ENCODE results near the gene RHBG.
"Not testable (repeated sequence)": the region's sequence is repeated elsewhere in the genome, so short reads cannot be mapped to it uniquely, and the experiment has no call there.

RHBG gene

GRCh38 chr1:156365754-156366153 lies 3.3 kb upstream of the RHBG start:
- no peak for FAIRE-seq

DNA sequence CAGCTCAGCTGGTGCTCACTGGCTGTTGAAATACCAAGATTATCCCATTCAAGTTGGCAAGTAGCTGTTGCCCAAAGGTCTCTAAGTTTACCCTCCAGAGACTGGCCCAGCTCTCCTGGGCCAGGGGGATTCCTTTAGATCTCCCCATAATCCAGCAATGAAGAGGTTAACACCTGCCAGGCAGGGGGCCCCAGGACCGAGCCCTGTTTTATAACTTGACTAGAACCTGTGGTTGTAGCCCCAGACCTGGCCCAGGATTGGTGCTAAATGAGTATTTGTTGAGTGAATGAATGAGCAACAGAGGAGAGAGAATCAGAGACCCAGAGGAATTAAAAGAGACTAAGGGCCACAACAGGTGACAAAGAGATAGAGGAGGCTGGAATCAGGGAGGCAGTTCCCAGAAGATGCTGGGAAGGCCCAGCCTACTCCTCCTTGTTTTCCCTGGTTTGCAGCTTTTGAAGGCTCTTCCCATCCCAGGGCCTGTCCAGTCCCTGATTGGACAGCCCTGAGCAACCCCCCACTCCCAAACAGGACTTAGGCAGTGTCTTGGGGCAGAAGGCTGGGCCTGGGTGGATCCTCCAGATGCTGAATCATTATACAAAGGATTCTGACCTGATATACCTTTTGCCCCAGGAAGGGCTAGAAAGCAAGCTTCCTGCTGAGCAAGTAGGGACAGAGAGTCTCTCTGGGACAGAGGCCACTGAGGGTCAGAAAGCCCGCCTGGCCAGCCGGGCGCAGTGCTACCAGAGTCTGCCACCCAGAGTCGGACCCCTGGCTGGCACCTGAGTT lies 2.4 kb upstream of the RHBG start:
- FAIRE-seq, result no peak

- no peak for FAIRE-seq
Observed at GRCh38 chr1:156367383-156368156, 1.4 kb upstream of the RHBG start.

- FAIRE-seq, result no peak
Observed at GRCh38 chr1:156368157-156368658, 803 bp upstream of the RHBG start.

DNA sequence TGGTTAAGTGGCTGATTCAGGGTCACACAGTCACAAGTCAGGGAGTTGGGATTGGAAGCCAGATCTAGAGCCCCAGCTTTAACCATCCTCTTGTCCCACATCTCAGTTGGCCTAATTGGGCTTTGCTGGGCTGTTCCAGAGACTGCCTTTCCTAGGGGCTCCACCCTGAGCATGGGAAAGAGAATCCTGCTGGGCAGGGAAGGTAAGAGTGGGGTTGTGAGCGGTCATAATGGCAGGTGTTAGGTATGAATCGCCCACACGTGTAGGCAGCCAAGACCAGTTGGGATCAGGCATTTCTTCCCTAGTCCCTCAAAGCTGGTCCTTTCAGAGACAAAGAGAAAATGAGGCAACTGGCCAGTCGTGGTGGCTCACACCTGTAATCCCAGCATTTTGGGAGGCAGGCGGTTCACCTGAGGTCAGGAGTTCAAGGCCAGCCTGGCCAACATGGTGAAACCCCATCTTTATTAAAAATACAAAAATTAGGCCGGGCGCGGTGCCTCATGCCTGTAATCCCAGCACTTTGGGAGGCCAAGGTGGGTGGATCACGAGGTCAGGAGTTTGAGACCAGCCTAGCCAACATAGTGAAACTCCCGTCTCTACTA lies 775 bp downstream of the RHBG start:
- FAIRE-seq, result not testable (repeated sequence)

DNA sequence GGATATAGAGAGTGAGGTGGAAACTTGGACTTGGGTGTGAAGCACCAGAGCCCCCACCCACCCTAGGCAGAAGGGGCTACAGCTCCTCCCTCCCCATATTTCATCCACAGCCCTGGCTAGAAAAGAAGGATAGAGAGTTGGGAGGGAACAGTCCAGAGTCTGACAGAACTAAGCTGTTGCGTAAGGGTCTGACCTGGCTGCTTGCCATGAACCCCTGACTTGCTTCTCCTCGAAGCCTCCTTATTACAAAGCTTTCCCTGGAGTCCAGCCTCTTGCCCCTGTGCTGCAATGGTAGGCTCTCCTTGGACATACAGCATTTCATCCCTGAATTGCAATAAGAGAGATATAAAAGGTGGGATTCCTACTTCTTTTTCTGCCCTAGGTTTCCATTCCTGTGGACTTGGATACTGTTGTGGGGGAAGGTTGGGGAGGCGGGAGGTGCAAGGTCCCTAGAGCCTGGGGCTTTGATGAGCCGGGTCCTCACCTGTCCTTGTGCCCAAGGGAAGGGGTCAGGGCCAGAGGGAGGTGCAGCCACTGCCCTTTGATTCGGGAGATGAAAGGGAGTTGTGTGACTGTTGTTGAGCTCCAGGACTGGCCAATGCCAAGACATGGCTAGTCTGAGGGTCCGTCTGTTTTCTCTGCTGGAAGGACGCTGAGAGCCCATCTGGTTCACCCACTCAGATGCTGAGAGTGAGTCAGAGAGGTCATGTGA lies 2.7 kb downstream of the RHBG start:
- no peak for FAIRE-seq

- no peak for FAIRE-seq
Observed at GRCh38 chr1:156372265-156372586, 3.2 kb downstream of the RHBG start.

GRCh38 chr1:156372876-156373275 lies 3.9 kb downstream of the RHBG start:
- FAIRE-seq, result no peak

- no peak for FAIRE-seq
Observed at GRCh38 chr1:156373546-156373945, 4.5 kb downstream of the RHBG start.

DNA sequence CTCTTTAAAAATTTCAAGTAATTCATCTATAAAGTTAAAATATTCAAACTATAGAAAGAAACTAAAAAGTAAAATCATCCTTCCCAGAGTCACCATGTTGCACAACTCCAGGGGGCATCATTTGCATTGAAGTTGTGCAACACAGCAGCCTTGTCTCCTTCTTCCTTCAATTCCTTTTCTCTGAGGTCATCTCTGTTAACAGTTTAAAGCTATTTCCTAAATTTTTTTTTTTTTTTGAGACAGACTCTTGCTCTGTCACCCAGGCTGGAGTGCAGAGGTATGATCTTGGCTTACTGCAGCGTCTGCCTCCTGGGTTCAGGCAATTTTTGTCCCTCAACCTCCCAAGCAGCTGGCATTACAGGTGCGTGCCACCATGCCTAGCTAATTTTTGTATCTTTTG lies 7.1 kb downstream of the RHBG start:
- no peak for FAIRE-seq

GRCh38 chr1:156376958-156377919 lies 8.2 kb downstream of the RHBG start:
- no peak for FAIRE-seq

DNA sequence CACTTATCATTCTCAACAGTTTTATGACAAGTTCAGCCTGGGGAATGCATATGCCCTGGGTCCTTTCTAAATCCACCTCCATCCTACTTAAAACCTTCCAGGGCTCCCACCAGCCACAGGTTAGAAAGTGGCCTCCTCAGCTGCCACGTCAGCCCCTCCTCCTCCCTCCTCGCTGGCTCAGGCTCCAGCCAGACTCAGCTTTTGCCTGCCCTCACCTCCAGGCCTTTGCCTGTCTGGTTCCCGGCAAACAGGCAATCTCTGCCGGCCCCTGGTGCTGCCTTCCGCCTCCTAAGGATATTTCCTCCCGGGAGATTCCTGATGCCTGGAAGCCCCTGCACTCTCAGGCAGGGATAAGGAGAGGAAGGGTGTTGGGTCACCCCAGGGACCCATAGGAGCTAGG lies 9.5 kb downstream of the RHBG start:
- FAIRE-seq, result no peak

GRCh38 chr1:156379420-156380165 lies 10.6 kb downstream of the RHBG start:
- no peak for FAIRE-seq

GRCh38 chr1:156382561-156382960 lies 13.6 kb downstream of the RHBG start:
- FAIRE-seq, result no peak

DNA sequence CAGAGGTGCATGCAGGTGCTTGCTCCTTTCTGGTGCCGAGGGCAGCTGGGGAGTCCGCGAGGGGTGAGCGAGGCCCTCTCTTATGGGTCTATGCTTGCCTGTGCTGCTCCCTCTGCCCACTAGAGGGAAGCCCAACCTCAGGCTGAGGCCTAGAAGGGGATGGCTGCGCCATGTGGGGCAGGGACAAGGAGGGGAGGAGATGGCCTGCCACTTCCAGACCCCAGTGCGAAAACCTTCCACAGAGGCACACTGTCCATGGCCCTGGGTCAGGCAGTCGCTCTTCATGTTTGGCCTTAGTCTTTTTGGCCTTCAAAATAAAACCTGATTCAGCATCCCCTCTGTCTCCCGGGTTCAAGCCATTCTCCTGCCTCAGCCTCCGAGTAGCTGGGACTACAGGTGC lies 14.0 kb downstream of the RHBG start:
- FAIRE-seq, result no peak

DNA sequence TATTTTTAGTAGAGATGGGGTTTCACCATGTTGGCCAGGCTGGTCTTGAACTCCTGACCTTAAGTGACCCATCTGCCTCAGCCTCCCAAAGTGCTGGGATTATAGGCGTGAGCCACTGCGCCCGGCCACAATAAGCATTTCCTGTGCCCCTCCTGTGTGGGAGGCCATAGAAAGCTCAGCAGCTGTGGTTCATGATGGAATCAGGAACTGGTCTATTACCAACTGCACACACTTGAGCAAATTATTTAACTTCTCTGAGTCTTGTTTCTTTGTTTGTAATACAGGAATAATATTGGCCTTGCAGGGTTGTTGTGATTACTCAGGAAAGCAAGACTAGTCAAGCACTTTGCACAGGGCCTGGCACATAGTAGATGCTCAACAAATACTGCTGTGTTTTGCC lies 15.0 kb downstream of the RHBG start:
- FAIRE-seq, result no peak

DNA sequence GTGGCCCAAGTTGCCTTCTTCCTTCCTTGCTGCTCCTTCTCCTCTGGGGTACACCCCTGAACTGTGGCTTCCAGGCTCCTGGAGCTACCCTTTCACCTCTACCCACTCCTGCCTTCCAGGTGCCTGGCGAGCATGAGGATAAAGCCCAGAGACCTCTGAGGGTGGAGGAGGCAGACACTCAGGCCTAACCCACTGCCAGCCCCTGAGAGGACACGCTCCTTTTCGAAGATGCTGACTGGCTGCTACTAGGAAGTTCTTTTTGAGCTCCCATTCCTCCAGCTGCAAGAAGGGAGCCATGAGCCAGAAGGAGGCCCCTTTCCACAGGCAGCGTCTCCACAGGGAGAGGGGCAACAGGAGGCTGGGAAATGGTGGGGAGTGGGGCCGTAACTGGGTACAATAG lies 15.6 kb downstream of the RHBG start:
- no peak for FAIRE-seq

- peak; percentile 28 for FAIRE-seq
Observed at GRCh38 chr1:156385534-156386031, 16.6 kb downstream of the RHBG start.

DNA sequence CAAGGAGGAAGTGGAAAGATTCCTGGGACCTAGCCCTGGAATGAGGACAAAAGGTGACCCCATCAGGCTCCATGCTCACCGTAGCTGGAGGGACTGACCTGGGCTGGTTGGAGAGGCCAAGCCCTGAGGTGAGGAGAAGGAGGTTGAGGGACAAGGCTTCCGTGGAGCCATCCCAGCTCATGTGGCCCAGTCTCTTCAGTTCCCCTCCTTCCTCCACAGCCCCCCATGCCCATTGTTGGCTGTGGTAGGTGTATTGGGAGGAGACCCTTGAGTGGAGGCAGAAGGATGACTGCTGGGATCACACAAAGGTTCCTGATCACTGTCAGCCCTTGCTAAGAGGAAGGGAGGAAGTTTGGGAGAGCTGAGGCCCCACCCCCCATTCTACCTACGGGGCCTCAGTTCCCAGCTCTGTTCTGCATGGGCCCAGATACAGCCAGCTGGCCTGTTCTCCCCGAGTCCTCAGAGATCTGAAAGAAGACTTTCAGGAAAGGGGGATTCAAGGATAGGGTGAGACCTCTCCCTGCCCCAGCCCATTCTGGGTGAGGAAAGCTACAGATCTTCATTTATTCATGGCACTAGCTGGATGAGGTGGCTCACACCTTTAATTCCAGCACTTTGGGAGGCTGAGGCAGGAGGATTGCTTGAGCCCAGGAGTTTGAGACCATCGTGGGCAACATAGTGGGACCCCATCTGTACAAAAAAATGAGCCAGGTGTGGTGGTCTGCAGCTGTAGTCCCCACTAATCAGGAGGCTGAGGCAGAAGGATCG lies 17.3 kb downstream of the RHBG start:
- FAIRE-seq, result no peak

All from TTC549 (cell line).